HS-5 (cell line): Measurements from ENCODE around the gene TMEM232.
"Not testable (repeated sequence)": the region's sequence is repeated elsewhere in the genome, so short reads cannot be mapped to it uniquely, and the experiment has no call there.

ENCODE experiments used
- DNase-seq: peaks from one replicate; pipeline ENCODE4 v3.0.0-alpha.2; 2012; ENCODE audit warnings: low read depth

Gene TMEM232

DNA sequence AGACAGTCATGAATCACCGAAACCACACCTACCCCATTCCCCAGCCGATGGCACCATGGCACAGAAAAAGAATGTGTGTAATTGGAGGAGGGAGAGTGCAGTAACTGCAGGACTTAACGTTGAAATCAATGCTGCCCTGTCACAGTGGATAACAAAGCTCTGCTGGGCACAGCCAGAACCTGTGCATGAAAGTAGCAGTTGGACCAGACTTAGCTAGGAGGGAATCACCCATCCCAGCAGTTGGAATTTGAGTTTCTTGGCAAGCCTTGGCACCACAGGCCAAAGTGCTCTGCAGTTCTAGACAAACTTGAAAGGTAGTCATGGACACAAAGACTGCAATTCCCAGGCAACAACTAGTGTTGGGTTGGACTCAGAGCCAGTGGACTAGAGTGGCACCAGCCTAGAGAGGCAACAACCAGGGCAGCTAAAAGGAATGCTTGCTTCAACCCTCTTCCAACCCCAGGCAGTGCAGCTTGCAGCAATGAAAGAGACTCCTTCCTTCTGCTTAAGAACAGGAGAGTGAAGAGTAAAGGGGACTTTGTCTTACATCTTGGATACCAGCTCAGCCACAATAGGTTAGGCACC is 19.1 kb downstream of the TMEM232 start:
- no peak for DNase-seq

DNA sequence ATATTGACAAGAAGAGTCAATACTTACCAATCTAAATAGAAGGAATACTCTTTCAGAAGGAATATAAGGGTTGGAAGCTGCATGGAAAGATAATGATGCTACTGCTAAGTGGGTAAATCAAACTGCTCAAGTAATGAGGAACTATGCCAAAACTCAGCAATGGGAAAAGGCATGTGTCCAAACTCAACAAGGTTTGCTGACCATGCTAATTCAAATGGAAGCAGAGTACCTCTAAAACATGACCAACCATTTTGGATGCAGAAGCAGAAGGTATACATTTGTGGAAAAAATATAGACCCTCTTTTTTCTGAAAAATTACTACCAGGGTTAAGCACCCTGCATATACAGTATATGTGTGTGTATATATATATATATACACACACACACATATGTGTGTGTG is 21.1 kb downstream of the TMEM232 start:
- no peak for DNase-seq

DNA sequence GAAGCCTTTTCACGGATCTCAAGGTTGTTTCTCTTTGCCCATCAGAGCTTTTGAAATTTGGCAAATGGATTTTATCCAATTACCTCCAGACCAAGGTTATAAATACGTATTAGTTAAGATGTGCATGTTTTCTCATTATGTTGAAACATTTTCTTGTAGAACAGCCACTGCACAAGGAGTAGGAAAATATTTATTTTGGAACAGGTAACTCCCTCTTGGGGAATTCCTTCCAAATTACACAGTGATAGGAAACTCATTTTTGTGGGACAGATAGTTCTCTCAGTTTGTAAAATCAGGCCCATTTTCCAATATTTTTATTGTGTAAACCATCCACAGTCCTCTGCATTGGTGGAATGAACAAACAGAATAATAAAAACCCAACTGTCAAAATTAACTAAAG is 23.0 kb downstream of the TMEM232 start:
- no peak for DNase-seq

DNA sequence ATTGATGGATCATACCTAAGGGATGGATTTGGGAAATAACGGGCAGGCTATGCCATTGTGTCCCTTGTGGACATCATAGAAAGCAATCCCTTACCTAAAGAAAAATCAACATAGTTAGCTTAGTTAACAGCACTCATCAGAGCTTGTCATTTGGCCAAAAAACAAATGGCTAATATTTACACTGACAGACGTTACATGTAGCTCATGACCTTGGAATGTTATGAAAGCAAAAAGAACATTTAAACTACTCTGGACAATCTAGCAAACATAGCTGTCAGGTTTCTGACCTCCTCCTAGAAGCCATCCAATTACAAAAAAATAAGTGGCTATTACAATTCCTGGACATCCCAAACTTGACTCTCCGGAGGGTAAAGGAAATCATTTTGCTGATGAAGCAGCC is 23.8 kb downstream of the TMEM232 start:
- DNase-seq = no peak

DNA sequence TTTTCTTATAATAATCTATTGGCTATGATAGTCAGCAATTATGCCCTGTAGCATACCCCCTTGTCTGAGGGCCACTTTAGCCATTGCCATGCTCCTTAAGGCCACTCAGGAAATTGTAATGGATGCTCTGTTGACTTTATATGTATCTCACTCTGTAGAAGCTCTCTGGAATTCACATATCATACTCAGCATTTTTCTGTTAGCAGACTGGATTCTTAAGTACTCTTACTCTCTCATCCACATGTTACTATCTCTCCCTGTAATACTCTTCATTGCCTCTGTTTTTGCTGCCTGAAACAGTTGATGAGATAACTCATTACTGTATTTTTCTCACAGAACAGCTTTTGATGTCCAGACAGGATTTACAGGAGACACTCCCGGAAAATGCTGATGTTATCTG is 24.2 kb downstream of the TMEM232 start:
- DNase-seq = no peak

DNA sequence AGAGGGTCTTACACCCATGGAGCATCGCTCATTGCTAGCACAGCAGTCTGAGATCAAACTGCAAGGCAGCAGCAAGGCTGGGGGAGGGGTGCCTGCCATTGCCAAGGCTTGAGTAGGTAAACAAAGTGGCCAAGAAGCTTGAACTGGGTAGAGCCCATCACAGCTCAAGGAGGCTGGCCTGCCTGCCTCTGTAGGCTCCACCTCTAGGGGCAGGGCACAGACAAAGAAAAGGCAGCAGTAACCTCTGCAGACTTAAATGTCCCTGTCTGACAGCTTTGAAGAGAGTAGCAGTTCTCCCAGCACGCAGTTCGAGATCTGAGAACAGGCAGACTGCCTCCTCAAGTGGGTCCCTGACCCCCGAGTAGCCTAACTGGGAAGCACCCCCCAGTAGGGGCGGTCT is 33.8 kb downstream of the TMEM232 start:
- not testable (repeated sequence) for DNase-seq

DNA sequence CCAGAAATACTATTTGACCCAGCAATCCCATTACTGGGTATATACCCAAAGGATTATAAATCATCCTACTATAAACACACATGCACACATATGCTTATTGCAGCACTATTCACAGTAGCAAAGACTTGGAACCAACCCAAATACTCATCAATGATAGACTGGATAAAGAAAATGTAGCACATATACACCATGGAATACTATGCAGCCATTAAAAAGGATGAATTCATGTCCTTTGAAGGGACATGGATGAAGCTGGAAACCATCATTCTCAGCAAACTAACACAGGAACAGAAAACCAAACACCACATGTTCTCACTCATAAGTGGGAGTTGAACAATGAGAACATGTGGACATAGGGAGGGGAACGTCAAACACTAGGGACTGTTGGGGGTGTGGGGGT is 35.9 kb downstream of the TMEM232 start:
- DNase-seq = not testable (repeated sequence)

DNA sequence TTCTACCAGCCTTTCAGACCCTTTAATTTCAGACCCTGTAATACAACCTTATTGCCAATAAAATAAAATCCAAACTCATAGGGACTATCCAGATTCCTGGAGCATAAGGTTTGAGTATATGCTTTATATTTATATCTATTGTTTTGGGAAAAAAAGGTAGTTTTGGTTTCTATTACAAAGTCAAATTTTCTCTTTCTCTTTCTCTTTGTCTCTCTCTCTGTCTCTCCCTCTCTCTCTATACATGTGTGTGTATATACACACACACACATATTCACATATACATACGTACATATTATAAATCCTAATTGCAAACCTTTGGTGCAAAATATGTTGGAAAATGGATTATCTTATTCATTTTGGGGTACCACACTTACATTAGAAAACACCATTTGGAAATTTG is 39.0 kb downstream of the TMEM232 start:
- DNase-seq = no peak

DNA sequence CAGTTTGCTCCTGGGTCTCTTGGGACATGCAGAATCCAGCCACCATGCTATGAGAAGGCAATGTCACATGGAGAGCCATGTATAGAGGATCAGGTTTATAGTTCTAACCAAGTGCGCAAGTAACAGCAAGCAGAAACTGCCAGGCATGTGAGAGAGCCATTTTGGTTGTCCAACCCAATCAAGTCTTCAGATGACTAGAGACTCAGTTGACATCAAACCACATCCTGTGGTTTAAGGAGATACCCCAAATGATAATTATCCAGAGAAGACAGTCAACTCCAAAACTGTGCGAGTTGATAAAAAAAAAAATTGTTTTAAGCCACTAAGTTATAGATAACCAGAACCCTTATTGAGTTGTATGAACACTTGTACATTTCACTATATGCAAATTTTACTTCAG is 40.2 kb downstream of the TMEM232 start:
- no peak for DNase-seq

DNA sequence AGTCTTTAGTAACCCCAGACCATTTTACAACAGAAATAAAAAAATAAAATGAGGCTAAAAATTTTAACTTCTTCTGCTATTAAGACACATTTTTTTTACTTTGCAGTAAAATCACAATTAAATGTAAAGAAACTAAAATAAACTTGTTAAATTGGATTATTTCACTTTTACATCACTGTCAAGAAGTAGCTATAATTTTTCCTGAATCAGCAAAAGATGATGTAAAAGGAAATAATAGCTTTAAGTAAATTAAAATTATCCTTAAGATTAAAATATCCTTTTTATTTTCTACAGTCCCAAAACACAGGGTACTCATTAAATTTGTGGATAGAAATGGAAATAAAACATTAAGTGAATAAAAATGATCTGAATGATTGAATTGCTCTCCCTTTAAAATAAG is 44.5 kb downstream of the TMEM232 start:
- no peak for DNase-seq

DNA sequence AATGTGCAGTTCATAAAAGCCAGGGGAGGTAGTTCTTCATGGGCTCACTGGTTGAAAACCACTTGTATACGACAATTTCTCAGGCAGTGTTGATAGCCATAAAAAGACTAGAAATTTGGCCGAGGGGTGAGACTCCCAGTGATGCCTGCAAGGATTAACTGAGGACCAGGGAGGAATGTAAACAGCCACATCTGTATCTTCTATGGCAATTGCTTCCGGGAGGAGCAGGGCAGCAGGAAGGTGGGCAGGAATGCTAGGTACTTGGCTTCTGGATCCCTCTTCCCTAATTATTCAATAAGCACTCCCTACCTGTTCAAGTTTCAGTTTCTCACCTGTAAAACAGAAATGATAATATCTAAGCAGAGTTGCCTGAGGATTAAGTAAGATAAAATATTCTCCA is 45.4 kb downstream of the TMEM232 start:
- no peak for DNase-seq

DNA sequence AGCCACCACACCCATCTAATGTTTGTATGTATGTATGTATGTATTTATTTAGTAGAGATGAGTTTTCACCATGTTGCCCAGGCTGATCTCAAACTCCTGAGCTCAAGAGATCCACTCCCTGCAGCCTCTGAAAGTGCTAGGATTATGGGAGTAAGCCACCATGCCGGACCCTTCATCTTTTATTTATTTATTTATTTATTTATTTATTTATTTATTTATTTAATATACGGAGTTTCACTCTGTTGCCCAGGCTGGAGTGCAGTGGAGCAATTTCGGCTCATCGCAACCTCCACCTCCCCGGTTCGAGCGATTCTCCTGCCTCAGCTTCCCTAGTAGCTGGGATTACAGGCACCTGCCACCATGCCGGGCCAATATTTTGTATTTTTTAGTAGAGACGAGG is 49.9 kb downstream of the TMEM232 start:
- not testable (repeated sequence) for DNase-seq

DNA sequence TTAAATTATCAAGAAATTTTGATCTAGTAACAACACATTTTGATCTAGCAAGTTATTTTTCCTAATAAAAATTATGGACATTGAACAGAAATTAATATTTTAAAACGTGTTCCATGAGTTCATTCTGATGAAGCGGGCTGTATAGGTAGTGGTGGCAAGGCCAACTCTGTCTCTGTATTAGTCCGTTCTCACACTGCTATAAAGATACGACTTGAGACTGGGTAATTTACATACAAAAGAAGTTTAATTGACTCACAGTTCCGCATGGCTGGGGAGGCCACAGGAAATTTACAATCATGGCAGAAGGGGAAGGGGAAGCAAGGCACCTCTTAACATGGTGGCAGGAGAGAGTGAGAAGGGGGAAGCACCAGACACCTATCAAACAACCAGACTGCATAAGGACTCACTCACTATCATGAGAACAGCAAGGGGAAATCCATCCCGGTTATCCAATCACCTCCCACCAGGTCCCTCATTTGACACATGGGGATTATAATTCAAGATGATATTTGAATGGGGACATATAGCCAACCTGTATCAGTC is 61.2 kb downstream of the TMEM232 start:
- no peak for DNase-seq

DNA sequence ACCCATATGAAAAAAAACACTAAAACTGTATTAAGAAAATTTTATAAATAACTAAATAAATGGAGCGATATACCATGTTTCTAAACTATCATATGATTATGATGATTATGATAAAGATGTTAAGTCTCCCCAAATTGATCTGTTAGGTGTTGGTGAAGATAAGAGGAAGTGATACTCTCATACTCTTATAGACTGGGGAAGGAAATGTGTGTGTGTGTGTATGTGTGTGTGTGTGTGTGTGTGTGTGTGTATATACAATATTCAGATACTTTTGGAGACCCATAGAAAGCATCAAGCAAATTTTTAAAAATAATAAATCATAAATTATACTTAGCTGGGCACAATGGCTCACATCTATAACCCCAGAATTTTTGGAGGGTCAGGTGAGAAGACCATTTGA is 62.9 kb downstream of the TMEM232 start:
- no peak for DNase-seq

DNA sequence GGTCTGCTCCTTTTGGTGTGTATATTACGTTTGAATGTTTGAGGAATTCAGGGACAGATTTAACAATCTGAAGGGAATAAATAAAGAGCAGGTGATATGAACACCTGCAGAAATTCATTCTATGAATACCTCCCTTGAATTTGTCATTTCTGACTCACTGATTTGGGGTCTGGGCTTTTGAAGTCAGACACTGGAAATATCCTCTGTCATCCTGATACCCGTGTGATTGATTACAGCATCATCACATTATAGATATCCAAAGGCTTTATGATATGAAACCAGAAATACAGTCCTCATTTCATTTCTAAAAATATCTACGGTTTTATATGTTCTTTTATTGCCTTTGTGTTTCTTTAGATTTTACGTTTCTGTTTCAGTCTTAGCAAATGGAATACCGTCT is 68.5 kb downstream of the TMEM232 start:
- DNase-seq = no peak

DNA sequence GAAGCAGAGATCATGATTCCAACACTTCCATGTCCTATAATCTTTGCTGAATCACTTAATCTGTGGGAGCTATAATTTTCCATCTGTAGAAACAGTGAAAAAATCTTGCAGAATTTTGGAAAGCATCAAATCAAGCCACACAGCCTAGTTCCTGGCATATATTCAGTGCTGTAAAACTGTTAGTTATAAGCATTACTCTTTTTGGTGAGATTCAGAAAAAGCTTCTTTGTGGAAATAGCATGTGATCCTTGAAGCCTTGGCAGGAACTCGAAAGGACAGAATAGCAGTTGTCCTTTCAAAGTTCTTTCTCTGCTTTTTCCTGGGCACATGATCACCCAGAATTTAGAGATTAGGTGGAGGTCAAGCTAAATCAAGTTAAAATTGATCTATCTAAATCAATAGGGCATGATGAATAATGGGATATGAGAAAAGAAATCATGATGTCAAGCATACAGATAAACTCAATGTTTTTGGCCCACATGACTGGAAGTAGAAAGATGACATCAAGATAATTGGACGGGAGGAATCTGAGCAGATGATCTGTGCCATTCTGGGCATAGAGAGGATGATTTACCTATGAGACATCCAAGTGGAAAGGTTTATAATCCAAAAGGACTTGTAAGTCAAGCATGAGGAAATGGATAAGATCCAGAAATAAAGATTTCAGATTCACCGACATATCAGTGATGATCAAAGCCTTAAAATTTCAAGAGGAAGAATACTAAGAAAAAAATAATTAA is 73.1 kb downstream of the TMEM232 start:
- DNase-seq = no peak

DNA sequence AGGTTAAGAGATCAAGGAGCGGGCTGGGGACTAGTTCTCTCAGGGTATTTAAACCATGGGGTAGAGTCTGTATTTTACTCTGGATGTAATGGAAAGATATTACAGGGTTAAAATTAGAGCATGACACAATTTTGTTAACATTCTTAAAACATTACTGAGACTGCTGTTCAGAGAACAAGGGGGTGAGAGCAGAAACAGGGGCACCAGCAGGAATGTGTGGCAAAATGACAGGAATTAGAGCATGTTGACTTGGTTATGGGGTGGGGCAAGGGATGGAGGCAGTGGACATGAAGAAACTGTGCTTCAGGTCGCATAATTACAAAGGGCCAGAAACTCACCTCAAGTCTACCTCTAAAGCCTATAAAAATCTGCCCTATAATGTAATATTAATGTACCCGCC is 75.0 kb downstream of the TMEM232 start:
- peak; percentile 13 for DNase-seq

DNA sequence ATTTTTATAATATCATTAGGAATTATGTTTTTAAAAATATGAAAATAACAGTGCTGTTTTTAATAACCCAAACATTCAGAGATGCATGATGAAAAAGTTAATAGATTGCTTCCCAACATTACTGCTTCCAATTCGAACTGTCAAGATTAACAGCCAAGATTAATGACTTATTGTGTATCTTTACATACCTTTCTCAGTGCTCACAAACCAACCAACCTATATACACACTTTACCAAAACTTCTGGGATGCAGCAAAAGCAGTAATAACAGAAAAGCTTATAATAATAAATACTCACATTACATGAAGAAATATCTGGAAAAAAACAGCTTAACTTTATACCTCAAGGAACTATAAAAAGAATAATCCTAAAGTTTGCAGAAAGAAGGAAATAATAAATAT is 82.1 kb downstream of the TMEM232 start:
- DNase-seq = no peak

DNA sequence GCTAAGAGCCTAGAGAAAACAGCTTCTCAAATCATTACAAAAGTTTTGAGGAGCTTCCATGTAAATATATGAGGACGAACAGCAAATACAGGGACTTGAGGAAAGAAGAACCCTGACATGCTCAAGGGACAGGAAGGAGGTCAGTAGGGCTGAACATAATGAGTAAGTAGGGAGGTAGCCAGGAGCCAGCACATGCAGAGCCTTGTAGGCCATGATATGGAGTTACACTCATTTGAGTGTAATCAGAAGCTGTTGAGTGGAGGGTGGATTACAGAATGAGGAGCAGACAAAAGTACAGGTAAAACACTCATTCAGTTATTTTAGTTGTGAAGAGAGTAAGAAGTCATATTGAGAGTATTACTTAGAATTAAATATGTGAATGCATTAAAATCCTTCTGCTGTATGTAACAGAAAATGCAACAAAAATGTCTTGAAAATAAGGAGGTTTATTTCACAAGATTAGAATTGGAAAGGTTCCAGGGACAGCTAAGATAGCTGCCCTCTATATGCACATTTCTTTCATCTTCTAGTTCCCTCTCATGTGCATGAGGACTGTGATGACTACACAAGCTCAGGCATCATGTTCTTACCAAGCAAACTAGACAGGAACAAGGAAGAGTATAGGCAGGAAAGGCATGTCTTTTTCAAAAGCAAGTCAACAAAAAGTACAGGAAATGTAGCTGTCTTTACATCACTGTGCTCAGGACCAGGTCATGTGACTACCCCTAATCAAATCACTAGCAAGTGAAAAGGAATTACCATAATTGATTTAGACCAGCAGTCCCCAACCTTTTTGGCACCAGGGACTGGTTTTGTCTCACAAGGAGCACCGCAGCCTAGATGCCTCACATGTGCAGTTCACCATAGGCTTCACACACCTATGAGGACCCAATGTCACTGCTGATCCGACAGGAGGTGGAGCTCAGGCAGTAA is 87.2 kb downstream of the TMEM232 start:
- no peak for DNase-seq

DNA sequence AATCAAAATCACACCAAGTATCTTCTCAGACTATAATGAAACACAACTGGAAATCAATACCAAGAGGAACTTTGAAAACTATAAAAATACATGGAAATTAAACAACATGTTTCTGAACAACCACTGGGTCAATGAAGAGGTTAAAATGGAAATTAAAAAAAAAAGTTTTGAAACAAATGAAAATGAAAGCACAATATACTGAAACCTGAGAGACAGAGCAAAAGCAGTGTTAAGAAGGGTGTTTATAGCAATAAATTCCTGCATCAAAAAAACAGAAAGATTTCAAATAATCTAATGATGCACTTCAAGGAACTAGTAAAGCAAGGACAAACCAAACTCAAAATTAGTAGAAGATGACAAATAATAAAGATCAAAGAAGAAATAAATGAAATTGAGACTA is 92.0 kb downstream of the TMEM232 start:
- no peak for DNase-seq

DNA sequence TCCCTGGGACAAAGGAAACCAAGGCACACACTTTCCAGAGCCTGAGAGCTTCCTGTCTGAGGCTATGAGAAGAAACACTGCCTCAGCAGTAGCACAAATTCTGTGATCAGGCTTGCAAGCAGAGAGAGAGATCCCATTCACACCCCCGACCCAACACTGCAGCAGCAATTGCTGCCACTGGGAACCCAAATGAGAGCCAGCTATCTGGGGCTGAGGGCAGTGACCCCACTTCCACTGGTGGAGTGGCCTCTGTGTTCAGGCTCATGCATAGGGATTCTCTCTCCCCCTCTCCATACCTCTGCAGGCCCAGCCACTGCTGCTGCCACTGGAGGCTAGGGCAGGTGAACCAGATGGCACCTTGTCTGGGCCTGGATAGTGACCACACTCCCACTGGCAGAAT is 95.2 kb downstream of the TMEM232 start:
- DNase-seq = no peak

DNA sequence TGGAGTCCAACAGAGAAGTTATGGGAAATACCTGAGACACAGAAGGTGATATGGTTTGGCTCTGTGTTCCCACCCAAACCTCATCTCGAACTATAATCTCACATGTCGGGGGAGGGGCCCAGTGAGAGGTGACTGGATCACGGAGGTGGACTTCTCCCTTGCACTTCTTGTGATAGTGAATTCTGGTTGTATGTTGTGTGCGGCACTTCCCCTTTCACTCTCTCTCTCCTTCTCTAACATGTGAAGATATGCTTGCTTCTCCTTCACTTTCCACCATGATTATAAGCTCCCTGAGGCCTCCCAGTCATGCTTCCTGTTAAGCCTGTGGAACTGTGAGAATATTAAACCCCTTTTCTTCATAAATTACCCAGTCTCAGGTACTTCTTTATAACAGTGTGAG is 96.1 kb downstream of the TMEM232 start:
- no peak for DNase-seq
